GM12874 (cell line): ENCODE results near the gene C11orf71.

Source experiments
- CTCF ChIP-seq: IDR thresholded peaks from 2 replicates; pipeline ENCODE4 v1.5.1; 2011; ENCODE audit warnings: low read depth, mild to moderate bottlenecking, control low read depth, low read length, moderate library complexity; ENCODE audit not compliant: insufficient read depth

Gene C11orf71

DNA sequence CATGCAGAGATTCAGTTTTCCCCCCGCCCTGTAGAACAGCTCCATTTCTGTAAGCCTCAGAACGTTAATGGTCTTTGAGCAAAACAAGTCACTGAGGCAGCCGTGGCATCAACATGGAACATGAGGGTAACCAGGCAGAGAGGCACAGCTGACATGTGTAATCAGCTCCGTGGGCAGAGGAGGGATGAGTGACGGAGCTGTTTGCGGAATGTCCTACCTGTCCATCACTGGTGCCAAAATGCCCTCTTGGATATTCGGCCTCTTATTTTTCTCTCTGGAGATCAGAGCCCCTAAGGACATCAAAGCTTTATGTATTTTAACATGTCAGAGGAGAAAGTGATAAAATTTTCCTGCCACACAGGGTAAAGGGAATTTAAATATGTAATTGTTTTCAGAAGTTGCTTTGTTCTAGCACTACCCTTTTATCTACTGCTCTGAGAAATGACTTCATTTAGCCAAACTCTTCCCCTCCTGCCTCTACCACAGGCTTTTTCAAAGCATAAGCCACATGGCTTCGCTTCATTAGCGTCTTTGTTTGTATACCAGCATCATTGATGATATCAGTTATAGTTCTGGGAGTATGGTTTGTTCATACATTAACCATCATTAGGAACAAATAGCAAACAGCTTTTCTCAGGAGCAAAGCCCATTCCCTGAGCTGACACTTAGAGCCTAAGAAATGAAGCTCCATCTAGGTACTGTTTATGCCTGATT is 32.9 kb downstream of the C11orf71 start:
- TF ChIP-seq CTCF, result no peak

- TF ChIP-seq CTCF, result no peak
These were observed 33.7 kb downstream of the C11orf71 start for GRCh38 chr11:114366331-114367243.

GRCh38 chr11:114362958-114363357 is 37.4 kb downstream of the C11orf71 start:
- no peak for TF ChIP-seq CTCF

DNA sequence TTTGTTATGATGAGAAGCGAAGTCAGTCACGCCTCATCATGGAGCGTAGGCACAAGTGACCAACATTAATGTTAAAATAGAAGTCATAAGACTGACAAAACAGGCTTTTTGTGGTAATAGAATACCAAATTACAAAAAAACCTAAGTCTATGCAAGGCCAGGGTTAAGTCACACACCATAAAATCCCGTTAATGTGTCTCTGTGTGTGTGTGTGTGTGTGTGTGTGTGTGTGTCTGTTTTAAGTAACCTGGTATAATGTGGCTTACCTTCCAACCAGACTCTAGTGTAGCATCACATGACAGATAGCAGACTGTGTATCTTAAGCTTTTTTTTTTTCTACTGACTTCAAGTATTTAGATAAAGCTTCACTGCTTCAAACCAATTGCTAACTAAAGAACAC is 38.0 kb downstream of the C11orf71 start:
- no peak for TF ChIP-seq CTCF

DNA sequence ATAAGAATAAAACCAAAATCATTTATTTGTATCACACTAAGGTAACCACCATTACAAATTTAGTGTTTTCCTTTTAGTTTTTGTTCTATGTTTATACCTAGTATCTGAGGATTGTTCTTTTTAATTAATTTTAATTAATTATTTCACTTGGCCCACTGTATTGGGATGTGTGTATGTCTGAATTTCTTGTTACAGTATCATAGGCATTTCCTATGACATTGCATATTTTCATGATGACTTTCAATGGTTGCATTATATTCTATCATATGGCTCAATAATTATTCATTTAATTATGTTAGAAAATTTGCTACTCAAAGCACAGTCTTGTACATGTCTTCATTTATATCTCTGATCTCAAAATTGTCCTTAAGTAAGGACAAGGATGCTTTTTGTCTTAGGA is 41.0 kb downstream of the C11orf71 start:
- no peak for TF ChIP-seq CTCF

- no peak for TF ChIP-seq CTCF
These were observed 41.6 kb downstream of the C11orf71 start for GRCh38 chr11:114358716-114359115.

DNA sequence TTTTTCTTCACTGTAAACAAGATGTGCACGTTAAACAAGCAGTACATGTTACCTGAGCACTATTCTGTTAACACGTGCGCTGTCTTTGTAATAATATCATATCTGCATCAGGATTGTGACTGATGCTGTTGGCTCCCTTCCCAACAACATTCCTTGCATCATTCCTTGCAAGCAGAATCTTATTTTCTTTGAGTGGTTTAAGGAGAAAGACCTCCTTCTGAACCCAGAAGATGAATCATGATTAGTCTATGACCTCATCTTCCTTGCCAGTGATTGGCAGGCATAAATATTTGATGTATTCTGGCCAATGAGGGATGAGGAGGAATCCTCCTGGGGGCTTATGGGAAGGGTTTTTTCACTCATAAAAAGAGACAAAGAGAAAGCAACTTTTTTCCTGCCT is 46.2 kb downstream of the C11orf71 start:
- TF ChIP-seq CTCF, result no peak
